H1 (cell line): Measurements from ENCODE around the gene TAF3. TPM values are rescaled to one million over a fixed set of nuclear protein-coding genes. Genes with fewer than 3 reads are reported as not detected.

ENCODE experiments used
- CEBPB ChIP-seq: IDR thresholded peaks from 2 replicates; pipeline ENCODE4 v1.6.1; 2012; ENCODE audit warnings: low read depth, low read length
- CHD7 ChIP-seq: fragments of 300-600 bp; sonication (generic); IDR thresholded peaks from 2 replicates; pipeline ENCODE4 v1.7.1; 2012; ENCODE audit warnings: low read length, moderate library complexity, mild to moderate bottlenecking, inconsistent platforms; ENCODE audit not compliant: insufficient replicate concordance
- EZH2 ChIP-seq: fragments of 200-600 bp; sonication (generic); IDR thresholded peaks from 2 replicates; pipeline ENCODE4 v1.7.1; 2012; ENCODE audit warnings: low read depth, mild to moderate bottlenecking, moderate library complexity, low read length, inconsistent platforms; ENCODE audit not compliant: severe bottlenecking
- GABPA ChIP-seq: IDR thresholded peaks from 2 replicates; pipeline ENCODE4 v1.6.1; 2011; ENCODE audit warnings: mild to moderate bottlenecking, low read length, moderate library complexity, borderline replicate concordance; ENCODE audit not compliant: insufficient read depth
- RAD21 ChIP-seq, 2 experiments: IDR thresholded peaks in 1 of 2; conservative IDR thresholded peaks in 1 of 2; 2 replicates each; pipeline ENCODE4 v1.6.1; 2011; ENCODE audit warnings: low read depth in 2 of 2, low read length in 2 of 2, improper control_type of control experiment in 1 of 2, inconsistent platforms in 1 of 2, mild to moderate bottlenecking in 1 of 2, moderate library complexity in 1 of 2
- RNF2 ChIP-seq: fragments of 200-900, 300-1000 bp; sonication (generic); IDR thresholded peaks from 2 replicates; pipeline ENCODE4 v1.7.1; 2016; ENCODE audit warnings: borderline replicate concordance, low read depth, mild to moderate bottlenecking, antibody characterized with exemption, low read length; ENCODE audit not compliant: poor library complexity, severe bottlenecking; ENCODE audit errors: missing control alignments
- polyA plus RNA-seq, 7 experiments: library from polyadenylated mRNA; depleted of rRNA in 3 of 7; stranded (reverse) in 5 of 7; unstranded in 2 of 7; fragments of >200 nt in 5 of 7; fragments of 200-250 nt in 2 of 7; gene quantifications; 1 replicate in 5 of 7; 2 replicates in 1 of 7; 4 replicates in 1 of 7; pipeline versions ENCODE4 v1.2.1 to v1.2.3, GENCODE V29; 2011 to 2013; ENCODE audit warnings: missing spikeins in 2 of 7, mixed read lengths in 2 of 7
- total RNA-seq: library from RNA; stranded (reverse); fragmentation: NEBNext Ultra II Directional; extraction: Animal tissue kit (Norgen Biotek cat#: 25700); gene quantifications from 2 replicates; pipeline ENCODE4 v1.2.1, GENCODE V29; 2021

TAF3 gene
- total and polyA plus RNA-seq, 2 of the 8 experiments (the other 6 are each of a cell fraction or from before 2014, with no cell fraction given): 1.5 to 11.2 TPM

GRCh38 chr10:8044331-8044907 is 226.1 kb downstream of the TAF3 start (continued):
- TF ChIP-seq CHD7 (no peak), RNF2 (peak; percentile 22), CEBPB (no peak), EZH2 (peak; percentile 34), GABPA (no peak), RAD21 (IDR thresholded peaks at IDR 0.05 in 1 of 2, conservative IDR thresholded peaks at IDR 0.05 in 1 of 2; ENCODE audit: low read depth in 2 of 2, low read length in 2 of 2) (no peak)
